Fibroblast of lung (primary cell): ENCODE data around the gene VCP.

Source experiments
- EZH2 ChIP-seq: IDR thresholded peaks from 2 replicates; pipeline ENCODE4 v1.5.1; 2012; ENCODE audit warnings: low read length, control low read depth, mild to moderate bottlenecking; ENCODE audit errors: missing control alignments
- TF ChIP-seq, protein P1 (sequence below), 2 donors: IDR thresholded peaks in 1 of 2; conservative IDR thresholded peaks in 1 of 2; 1 replicate in 1 of 2; 2 replicates in 1 of 2; pipeline ENCODE4 v1.5.1; 2011 to 2012; ENCODE audit warnings: low read length in 2 of 2, control low read depth in 1 of 2, inconsistent platforms in 1 of 2, low read depth in 1 of 2, mild to moderate bottlenecking in 1 of 2

DNA sequence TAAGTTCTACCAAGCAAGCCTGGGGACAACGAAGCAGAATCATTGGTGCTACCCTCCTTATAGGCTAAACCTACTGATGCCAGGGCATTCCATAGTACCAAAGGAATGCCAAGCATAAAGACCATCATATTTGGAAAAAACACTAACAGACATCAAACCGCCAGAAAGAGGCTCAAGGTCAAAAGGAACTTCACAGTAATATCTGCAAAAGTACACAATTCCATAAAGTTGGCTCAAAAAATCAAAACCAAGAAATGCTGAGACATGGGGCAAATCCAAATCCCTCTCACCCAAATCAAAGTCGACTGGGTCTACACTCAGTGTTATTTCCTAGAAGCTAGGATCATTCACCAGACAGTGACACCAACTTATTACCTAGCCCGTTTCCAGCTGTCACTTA is 3.4 kb downstream of the VCP start:
- TF ChIP-seq, protein P1, sequence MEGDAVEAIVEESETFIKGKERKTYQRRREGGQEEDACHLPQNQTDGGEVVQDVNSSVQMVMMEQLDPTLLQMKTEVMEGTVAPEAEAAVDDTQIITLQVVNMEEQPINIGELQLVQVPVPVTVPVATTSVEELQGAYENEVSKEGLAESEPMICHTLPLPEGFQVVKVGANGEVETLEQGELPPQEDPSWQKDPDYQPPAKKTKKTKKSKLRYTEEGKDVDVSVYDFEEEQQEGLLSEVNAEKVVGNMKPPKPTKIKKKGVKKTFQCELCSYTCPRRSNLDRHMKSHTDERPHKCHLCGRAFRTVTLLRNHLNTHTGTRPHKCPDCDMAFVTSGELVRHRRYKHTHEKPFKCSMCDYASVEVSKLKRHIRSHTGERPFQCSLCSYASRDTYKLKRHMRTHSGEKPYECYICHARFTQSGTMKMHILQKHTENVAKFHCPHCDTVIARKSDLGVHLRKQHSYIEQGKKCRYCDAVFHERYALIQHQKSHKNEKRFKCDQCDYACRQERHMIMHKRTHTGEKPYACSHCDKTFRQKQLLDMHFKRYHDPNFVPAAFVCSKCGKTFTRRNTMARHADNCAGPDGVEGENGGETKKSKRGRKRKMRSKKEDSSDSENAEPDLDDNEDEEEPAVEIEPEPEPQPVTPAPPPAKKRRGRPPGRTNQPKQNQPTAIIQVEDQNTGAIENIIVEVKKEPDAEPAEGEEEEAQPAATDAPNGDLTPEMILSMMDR (conservative IDR thresholded peaks at IDR 0.05 in 1 of 2, IDR thresholded peaks at IDR 0.05 in 1 of 2; ENCODE audit: low read depth in 1 of 2, low read length in 2 of 2): no peak
- TF ChIP-seq EZH2: no peak
